ENCODE results near the gene BBS9. TPM values are rescaled to one million over a fixed set of nuclear protein-coding genes. Genes with fewer than 3 reads are reported as not detected.
"Not testable (repeated sequence)": the region's sequence is repeated elsewhere in the genome, so short reads cannot be mapped to it uniquely, and the experiment has no call there.

The BBS9 gene
- total and polyA plus RNA-seq, 7 donors: 2.4 to 36.6 (median 30.5) TPM

GRCh38 chr7:33472348-33473025, 343.1 kb downstream of the BBS9 start:
- no peaks in the 10 kb centered on the region for H3K27me3 ChIP-seq
- H3K4me1 ChIP-seq: no peaks in the 10 kb centered on the region
- DNase-seq: no peak
- no peaks in the 10 kb centered on the region for H3K36me3 ChIP-seq
- WGBS, 2 donors: 88 to 90% methylated on average over 4 of the region's 4 CpGs
- no peak overlapping the region for H3K27ac ChIP-seq
- H3K4me3 ChIP-seq: no peak overlapping the region
- intact Hi-C loops (cut with DNase I): no loop called here
- H3K9me3 ChIP-seq: no peaks in the 10 kb centered on the region
- no peak for TF ChIP-seq EP300 (IDR thresholded peaks at IDR 0.05)
- no peak for TF ChIP-seq POLR2A (IDR thresholded peaks at IDR 0.05)
- no peak for TF ChIP-seq POLR2AphosphoS5 (IDR thresholded peaks at IDR 0.05)
- no peak for TF ChIP-seq CTCF (IDR thresholded peaks at IDR 0.05)

GRCh38 chr7:33477719-33478480, 348.5 kb downstream of the BBS9 start:
- H3K27me3 ChIP-seq: no peaks in the 10 kb centered on the region
- DNase-seq: no peak
- TF ChIP-seq POLR2A (IDR thresholded peaks at IDR 0.05): no peak
- TF ChIP-seq POLR2AphosphoS5 (IDR thresholded peaks at IDR 0.05): no peak
- no peak for TF ChIP-seq CTCF (IDR thresholded peaks at IDR 0.05)
- TF ChIP-seq EP300 (IDR thresholded peaks at IDR 0.05): no peak
- peaks cover 0 to 3% (median 0%) of the 10 kb centered on the region in 4 donors for H3K9me3 ChIP-seq
- H3K27ac ChIP-seq: no peak overlapping the region
- WGBS, 2 donors: 95 to 100% methylated on average over 1 of the region's 1 CpG
- H3K36me3 ChIP-seq: no peaks in the 10 kb centered on the region
- intact Hi-C loops (cut with DNase I): no loop called here
- H3K4me3 ChIP-seq: no peak overlapping the region
- H3K4me1 ChIP-seq: no peaks in the 10 kb centered on the region

- H3K27me3 ChIP-seq; DNase-seq; H3K36me3 ChIP-seq; H3K27ac ChIP-seq; H3K4me3 ChIP-seq; intact Hi-C loops (cut with DNase I); H3K4me1 ChIP-seq; H3K9me3 ChIP-seq: not testable (repeated sequence)
- 94 to 95% methylated on average over 1 of the region's 1 CpG for WGBS, 2 donors
Measured at GRCh38 chr7:33484476-33484875, 355.1 kb downstream of the BBS9 start.

GRCh38 chr7:33485747-33486493, 356.6 kb downstream of the BBS9 start:
- no peak for DNase-seq
- Histone ChIP-seq H3K27me3 (no peaks in the 10 kb centered on the region), H3K4me3 (no peak overlapping the region), H3K36me3 (peaks cover 0 to 5% (median 0%) of the 10 kb centered on the region in 4 donors), H3K9me3 (no peaks in the 10 kb centered on the region), H3K4me1 (no peaks in the 10 kb centered on the region), H3K27ac (no peak overlapping the region)
- TF ChIP-seq CTCF (IDR thresholded peaks at IDR 0.05): no peak
- TF ChIP-seq POLR2AphosphoS5 (IDR thresholded peaks at IDR 0.05): no peak
- no peak for TF ChIP-seq POLR2A (IDR thresholded peaks at IDR 0.05)
- no peak for TF ChIP-seq EP300 (IDR thresholded peaks at IDR 0.05)
- 85 to 91% methylated on average over 4 of the region's 4 CpGs for WGBS, 2 donors
- intact Hi-C loops (cut with DNase I): no loop called here

GRCh38 chr7:33486633-33487032, 357.3 kb downstream of the BBS9 start:
- Histone ChIP-seq H3K9me3 (no peaks in the 10 kb centered on the region), H3K27me3 (no peaks in the 10 kb centered on the region), H3K36me3 (peaks cover 0 to 5% (median 0%) of the 10 kb centered on the region in 4 donors), H3K4me3 (no peak overlapping the region), H3K4me1 (no peaks in the 10 kb centered on the region), H3K27ac (no peak overlapping the region)
- 95 to 97% methylated on average over 1 of the region's 1 CpG for WGBS, 2 donors
- intact Hi-C loops (cut with DNase I): no loop called here
- no peak for DNase-seq
- no peak for TF ChIP-seq POLR2AphosphoS5 (IDR thresholded peaks at IDR 0.05)
- no peak for TF ChIP-seq POLR2A (IDR thresholded peaks at IDR 0.05)
- TF ChIP-seq CTCF (IDR thresholded peaks at IDR 0.05): no peak
- no peak for TF ChIP-seq EP300 (IDR thresholded peaks at IDR 0.05)
